D341Med (cell line): Measurements from ENCODE around the gene PKD1L1.
"Not testable (repeated sequence)": the region's sequence is repeated elsewhere in the genome, so short reads cannot be mapped to it uniquely, and the experiment has no call there.

Source experiments
- DNase-seq: peaks from one replicate; pipeline ENCODE4 v3.0.0; 2012; ENCODE audit warnings: low spot score

Gene PKD1L1

DNA sequence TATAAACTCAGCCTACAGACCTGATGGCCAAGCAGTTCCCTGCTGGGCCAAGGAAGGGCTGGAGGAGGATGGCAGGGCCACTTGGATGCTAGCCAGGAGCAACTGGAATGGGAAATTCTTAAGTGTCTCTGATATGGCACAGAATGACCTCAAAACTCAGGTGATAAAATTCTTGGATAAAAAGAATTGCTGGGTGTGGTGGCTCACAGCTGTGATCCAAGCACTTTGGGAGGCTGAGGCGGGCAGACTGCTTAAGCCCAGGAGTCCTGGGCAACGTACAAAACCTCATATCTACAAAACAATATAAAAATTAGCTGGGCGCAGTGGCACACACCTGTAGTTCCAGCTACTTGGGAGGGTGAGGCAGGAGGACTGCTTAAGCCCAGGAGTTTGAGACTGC, 14.0 kb upstream of the PKD1L1 start:
- peak; percentile 8 for DNase-seq

DNA sequence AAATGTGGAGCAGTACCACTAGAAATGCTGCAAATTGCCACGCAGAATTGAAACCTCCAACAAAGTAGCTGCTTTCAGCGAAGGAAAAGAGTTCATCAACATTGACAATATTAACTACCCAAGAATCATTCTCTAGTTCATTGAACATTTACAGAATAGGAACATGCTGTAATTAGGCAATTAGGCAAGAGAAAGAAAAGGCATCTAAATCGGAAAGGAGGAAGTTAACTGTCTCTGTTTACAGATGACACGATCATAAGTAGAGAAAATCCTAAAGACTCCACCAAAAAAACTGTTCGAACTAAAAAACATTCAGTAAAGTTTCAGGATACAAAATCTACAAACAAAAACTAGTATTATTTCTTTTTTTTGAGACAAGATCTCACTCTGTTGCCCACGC, 8.9 kb upstream of the PKD1L1 start:
- no peak for DNase-seq

DNA sequence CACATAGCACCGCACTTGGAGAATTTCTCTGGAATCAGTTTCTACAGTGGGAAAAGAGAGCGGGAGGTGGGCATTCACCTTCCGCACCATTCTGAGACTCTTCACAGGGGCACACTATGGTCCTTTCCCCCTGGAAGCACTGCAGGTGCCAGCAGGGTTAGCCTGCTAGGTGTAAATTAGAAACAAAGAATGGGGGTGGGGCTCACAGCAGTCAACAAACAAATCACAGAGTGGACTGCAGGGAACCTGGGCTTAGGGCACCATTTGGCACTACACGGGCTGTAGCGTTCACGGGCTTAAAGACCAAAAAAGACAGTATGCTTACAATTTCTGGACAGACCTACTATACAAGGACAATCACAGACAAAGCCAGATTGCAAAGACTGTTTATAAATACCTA, 8.0 kb upstream of the PKD1L1 start:
- no peak for DNase-seq

DNA sequence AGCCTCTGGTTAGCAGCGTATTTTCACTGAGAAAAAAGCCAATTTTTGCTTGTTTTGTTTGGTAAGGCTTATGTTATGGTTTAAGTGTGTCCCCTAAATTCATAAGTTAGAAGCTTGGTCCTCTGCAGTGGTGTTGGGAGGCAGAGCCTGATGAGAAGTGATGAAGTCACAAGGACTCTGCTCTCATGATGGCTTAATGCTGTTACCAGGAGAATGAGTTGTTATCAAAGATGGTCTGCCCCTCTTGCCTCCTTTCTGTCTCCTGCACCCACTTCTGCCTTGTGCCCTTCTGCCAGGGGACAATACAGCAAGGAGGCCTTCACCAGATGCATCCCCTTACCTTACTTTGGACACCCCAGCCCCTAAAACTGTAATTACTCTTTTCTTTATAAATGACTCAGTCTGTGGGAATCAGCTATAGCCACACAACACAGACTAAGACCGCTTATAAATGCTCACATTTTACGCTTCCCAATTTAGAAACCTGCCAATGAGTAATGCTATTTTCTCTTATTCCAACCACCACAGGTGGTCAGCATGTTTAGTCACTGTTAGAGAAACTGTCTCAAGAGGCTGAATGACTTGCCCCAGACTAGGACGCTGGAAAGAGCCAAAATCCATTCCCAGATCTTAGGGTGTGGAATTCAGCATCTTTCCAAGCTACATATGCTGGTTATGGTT, 6.1 kb upstream of the PKD1L1 start:
- no peak for DNase-seq

DNA sequence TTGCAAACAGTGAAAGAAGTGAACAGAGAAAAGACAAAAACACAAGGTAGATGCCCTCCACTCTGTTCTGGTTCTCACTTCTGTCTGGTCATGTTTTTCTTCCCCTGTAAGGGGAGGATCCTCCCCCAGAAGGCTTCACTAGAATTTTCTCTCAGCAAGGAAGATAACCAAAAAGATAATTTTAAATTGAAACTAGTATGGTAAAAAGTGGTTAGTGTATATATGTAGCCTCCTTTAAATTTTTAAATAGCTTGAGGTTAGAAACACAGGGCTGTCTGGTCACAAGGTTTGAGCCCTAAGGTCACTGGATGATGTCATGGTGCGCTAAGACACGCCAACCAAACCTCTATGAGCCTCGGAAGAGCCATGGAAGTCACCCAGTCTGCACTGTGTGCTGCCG, 5.6 kb upstream of the PKD1L1 start:
- no peak for DNase-seq

DNA sequence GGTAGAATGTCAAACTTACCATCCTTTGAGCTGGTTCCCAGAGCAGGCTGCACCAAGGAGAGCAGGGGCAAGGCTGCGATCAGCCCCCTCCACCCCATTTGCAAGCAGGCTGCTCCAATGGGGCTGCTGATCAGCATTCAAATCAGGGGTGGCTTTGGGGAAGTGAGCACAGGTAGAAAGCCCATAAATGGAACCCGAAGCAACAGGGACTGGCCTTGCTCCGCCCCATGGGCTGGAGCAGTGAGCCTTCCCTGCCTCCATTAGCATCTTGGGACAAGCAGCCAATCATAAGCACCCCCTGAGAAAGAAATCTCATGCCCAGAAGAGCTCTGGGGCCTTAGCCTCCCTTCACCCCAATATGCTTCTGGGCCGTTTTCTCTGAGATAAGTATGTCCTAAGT, 4.0 kb upstream of the PKD1L1 start:
- DNase-seq: no peak

DNA sequence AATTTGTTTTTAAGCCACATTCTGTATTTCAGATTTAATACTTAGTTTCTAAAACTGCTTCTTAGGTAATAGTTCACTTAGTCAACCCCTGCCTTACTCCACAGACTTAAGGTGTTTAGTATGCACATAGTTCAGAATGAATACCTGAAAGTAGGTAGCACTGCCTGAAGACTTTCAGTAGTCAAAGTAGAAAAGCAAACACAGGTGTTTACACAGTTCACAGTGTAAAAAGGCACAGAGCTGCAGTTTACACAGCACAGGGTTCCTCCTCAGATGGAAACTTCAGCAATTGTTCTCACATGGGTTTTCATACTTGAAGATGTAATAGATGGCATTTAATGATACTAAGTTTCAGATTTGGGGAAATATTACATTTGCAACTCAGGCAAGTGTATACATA, 3.1 kb upstream of the PKD1L1 start:
- no peak for DNase-seq

DNA sequence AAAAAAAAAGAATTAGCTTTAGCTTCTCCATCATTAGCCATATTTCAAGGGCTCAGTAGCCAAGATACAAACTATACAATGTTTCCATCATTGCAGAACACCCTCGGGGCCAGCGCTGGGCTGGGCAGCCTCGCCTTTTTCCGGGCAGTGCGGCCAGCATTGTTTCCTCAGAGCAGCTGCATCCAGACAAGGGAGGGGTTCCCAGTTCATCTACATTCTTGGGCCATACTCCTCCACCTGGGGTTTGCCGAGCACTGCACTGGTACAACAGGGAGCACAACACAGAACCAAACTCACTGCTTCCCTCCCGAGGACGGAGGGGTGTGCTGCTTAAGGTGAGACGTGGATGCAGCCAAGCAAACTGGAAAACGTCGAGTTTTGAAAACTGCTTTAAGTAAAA, 2.4 kb upstream of the PKD1L1 start:
- no peak for DNase-seq

DNA sequence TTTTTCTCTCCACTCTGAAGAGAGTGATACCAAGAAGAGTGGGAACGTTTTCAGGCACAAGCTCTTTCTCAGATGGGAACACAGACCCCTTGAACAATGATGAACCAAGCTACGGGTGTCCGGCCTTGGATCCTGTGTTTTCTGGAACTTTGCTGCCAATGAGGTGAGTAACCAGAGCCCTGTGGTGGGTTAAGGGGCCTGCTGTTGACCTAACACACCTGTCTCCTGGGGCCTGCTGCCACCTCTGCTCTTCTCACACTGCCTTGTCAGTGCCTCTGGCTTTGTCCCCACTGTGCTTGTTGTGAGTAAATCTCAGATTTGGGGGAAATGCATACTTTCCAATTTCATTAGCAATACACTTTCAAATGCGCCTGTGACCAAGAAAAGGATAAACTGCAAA, 1.4 kb upstream of the PKD1L1 start:
- no peak for DNase-seq

DNA sequence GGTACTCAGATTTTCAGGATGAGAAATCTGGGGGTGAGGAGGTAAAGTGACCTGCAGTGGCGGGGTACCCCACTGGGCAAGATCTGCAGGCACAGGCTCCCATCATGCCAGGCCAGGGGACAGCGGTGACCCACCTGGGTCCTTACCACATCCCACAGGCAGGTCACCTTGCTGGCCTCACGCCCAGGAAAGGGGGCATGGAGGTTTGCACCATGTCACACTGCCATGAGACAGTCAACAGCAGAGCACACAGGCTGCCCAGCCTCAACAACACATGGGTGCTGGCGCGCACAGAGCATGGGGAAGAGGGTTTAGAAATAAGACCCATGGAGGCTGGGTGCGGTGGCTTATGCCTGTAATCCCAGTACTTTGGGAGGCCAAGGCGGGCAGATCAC, 914 bp downstream of the PKD1L1 start:
- DNase-seq: no peak

DNA sequence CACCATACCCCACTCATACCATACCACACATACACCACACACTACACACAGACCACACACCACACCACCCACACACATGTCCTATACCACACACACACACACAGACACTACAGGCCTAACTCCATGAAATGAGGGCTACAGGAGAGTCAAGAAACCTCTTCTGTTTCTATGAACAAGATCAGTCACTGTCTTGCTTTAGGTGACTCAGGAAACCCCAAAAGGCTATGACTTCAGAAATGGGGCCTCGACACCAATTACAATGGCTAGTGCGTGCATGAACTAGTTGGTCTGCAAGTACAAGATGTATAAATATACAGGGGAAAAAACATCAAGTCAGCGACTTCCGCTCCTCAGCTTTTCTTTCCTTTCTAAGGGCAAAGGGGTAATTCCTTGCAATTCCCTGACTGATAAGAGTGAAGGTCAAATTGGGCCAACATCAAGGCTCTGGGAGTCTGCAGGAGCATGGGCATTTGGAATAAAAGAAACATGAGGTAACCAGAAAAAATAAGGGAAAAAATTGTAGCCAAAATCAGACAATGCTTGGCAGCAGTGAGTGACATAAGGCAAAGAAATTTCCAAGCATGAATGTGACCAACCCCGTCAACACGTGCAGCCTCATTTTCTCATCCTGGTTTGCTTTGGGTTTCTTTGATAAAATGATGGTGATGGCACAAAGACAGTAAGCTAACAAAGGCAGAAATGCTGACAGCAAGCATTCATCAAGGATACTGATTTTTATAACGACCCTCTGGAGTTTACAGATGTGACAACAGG, 1.5 kb downstream of the PKD1L1 start:
- DNase-seq: no peak

DNA sequence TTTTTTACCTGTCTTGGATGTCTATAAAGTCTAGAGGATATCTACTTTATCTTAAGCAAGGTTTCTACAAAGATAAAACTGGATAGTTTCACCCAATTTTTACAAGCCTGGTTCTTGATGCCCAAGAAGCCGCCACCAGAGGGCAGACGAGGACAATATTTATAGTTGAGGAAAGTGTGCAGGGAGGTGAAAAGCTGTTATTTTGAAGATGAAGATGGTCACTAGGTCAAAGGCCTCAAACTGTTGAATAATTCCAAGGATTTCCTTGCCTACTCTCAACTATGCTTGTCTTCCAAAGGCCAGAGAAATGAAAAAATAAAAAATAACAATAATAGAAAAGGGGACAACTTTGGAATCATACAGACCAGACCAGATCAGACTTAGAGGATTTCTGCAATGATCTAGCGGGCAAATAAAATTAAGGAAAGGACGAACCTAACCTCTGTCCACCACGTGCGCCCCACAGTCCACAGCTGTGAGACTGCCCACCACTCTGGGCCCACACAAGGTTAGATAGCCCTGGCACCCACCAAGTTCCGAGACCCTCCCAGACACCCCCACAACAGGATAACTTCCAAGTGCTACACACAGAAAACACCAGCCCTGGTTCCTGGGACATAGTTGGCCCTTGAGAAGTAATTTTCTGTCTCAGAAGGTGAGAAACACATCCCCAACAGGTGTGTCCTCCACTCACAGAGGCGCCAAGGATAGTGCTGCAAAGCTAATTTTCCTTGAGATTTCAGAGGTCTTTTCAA, 2.8 kb downstream of the PKD1L1 start:
- peak; percentile 58 for DNase-seq

DNA sequence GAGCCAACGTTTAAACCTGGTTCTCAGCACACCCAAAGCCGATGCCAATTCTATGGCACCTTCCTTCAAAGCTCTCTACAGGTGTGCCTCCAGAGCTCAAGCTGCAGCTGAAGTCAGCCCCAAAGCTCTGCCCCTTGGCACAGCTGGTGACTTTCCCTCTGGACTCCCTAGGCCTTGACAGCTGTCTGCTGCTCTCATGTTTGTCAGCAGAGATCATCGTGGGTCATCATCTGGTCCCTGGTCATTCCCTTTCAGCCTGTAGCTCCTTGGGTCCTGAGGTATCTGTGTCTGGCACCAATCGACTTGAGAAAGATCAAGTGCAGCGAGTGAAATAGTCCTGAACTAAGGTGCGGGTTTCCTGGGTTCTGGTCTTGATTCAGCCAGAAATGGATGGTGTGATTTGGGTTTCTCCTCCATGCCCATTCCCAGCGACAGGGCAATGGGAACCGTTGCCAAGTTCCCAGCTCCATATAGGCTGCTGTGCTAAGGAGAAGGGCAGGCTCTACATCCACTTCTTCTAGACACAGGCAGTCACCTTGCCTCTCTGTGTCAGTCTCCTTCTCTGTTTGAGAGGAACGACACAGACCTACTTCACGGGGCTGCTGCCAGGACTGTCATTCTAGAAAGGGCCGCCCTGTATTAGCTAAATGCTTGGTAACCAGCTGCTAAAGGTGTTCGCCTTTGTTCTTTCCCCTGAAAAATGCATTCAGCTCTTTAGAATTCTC, 3.6 kb downstream of the PKD1L1 start:
- DNase-seq: no peak

DNA sequence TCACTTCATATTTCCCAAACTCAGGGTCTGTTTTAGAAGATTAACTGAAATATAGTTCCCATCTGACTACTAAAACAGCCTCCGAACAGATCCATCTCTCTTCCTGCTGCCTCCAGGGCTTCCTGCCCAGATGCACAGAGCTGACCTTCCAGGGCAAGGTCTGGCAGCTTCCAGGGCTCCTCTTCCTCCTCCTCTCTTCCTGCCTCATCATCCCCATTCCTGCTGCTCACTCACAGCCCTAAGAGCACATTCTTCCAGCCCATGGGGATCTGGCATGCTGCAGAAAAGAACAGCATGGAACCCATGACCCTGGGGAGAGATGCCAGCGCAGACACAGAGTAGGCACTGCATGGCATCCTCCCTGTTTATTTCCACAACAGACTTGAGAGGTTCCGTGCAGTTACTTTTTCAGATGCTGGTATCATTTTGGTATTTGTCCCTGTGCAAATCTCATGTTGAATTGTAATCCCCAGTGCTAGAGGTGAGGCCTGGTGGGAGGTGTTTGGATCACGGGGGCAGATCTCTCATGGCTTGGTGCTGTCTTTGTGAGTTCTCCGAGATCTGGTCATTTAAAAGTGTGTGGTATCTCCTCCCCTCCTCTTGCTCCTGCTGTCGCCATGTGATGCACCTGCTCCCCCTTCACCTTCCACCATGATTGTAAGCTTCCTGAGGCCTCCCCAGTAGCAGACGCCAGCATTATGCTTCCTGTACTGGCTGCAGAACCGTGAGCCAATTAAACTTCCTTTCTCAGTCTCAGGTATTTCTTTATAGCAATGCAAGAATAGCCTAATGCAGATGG, 4.4 kb downstream of the PKD1L1 start:
- no peak for DNase-seq

DNA sequence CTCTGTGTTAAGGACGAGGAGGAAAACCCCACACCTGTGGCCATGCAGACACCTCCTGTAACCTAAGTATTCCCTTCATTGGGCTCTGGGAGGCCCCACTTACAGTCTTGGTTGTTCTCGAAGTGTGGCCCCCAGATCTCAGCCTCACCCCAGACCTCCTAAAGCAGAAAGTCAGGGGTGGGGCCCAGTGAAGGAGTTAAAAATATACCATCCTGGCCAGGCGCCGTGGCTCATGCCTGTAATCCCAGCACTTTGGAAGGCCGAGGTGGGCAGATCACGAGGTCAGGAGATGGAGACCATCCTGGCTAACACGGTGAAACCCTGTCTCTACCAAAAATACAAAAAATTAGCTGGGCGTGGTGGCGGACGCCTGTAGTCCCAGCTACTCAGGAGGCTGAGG, 5.6 kb downstream of the PKD1L1 start:
- not testable (repeated sequence) for DNase-seq

DNA sequence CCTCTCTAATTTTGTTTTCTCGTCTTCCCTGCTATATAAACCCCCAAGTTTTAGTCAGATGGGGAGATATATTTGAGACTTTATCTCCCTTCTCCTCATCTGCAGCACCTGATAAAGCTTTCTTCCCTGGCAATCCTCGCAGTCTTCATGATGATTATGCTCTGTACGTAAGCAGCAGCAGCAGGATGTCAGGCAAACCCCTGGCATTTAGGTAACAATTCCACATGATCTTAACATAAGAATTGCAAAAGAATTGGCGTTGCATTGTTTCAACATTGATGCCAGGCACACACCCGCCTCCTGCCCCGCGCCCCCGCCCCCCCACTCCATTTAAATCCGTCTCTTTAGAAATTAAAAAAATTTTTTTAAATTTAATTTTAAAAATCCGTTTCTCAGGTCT, 6.1 kb downstream of the PKD1L1 start:
- DNase-seq: no peak

DNA sequence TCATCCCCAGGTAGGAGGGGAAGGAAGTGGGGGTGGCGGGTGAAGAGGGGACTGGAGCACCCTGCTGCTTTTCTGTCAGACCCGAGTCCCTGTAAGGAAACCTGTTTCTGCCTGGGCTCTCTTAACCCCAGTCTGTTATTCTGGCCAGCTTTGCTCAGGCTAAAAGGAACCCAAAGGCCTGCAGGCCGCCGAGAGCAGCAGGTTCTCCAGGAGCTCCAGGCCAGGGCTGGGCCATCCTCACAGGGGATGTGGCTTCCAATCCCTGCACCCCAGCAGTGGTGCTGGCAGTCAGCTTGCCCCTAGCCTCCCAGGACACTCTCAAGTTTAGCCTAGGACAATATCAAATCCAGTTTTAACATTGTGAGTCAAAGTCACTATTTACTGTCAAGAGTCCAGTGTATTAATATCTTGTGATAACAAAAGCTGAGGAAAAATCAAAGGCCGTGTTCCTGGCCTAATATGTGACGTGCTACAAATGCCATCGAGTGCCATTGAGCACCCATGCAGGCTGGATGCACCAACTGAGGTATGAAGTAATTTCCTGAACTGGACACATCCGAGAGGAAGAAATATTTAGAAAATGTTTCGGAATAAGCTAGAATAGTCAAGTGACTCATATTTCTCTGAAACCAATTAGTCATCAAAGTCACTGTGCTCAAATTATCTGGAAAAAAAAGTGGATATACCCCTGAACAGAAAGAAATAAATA, 7.0 kb downstream of the PKD1L1 start:
- DNase-seq: no peak

DNA sequence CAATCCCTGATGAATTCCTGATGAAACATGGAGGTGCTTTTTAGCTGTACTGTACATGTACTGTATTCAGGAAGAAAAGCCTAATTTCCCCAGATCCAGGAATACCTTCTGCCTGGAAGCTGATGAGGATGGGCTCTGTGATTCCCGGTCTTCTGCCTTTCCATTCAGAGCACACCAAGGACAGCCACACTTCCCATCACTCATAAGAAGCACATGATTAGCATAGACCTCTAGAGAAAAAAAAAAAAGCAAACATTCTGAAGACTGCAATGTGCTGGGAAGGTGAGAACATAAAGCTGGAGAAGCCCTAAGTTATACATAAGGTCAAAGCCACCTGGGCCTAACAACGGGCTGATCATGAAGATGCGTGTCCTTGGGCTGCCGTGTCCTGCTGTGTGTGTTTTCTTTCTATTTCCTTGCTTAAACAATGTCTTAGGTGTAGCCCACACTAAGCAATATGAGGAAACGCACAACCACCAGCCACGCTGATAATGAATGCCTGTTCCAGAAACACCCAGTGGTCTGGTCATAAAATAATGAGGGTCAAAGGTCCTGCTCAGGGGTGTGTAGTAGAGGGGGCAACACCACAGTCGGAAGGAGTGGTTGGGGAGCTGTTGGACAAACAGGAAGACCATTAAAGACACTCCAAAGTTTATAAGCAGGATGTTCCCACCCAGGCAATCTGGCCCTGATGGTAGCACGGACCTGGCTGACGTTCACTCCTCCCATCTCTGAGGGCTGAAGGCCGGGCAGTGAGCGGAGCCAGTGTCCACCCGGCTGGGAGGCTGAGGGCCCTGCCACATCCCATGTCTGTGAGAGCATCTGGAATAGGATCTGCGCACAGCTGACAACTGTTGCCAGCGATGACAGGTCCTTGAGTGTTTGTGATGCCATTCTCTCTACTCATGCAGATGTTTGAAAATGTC, 7.9 kb downstream of the PKD1L1 start:
- no peak for DNase-seq

DNA sequence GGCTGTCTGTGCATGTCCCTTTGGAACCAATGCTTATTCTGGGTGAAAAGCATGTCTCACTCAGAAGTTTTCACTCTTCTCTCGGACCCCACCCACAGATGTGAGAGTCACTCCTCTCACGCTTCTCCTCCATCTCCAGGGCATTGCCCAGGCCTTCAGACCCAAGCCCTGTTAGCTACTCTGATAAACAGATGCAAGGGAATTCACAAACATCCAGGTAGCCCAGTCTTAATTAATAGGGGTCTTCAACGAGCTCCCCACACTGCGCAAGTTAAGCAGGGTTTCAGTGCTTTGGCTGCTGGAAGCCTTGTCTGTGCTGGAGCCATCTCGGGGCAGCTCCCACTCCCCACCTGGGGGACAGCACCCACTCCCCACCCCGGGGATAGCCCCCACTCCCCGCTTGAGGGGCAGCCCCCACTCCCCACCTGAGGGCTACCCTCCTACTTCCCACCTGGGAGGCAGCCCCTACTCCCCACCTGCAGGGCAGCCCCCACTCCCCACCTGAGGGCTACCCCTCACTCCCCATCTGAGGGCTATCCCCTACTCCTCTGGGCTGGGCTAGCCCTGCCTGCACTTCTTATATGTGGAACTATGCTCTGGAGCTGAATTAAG, 8.7 kb downstream of the PKD1L1 start:
- no peak for DNase-seq
